ENCODE data around the gene CDK14.
"Not testable (repeated sequence)": the region's sequence is repeated elsewhere in the genome, so short reads cannot be mapped to it uniquely, and the experiment has no call there.

Gene CDK14

DNA sequence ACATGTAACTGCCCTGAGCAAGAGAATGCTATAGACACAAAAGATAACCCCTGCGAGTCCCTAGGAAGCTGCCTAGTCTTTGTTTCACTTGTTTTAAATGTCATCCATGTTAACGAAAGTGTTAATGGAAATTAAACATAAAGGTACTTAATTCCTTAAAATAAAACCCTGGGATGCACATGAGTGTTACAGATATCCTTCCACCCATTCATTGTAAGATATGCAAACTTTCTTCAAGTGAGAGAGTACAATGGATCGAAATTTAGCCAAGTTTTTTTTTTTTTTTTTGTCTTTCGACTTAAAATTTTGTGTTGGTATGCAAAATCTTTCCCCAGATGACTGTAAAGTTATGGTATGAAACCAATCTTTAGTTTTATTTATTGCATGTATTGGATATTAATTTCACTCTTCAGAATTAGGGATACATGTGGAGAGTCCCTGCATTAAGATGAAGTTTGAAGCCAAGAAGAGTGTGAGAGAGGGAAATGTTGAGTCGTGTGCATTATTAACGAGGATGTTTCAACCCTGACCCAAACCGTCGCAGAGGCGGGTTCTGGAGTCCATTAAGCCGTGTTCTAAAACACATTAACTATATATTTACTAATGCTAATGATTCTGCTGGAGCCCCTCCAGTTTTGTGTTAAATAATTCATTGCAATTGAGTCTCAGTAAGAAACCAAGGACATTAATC is 1.6 kb downstream of the CDK14 start:
- DNase-seq = no peak

DNA sequence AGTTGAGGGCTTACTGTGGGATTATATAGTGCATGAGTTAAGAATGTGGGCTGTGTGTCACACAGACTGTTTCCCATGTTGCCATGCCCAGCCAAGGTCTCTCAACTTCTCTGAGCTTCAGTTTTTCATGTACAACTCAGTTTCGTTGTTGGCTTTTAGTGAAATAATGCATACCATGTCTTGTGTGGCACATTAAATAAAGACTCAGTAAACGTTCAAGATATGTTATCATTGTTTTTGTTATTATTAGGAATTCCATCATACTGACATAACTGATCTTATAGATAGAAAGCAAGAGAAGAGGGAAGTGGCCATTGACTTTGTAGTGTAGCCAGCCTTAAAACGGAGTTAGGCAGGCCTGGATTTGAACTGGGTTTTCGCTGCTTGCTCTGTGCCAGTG is 2.9 kb downstream of the CDK14 start:
- DNase-seq = no peak

DNA sequence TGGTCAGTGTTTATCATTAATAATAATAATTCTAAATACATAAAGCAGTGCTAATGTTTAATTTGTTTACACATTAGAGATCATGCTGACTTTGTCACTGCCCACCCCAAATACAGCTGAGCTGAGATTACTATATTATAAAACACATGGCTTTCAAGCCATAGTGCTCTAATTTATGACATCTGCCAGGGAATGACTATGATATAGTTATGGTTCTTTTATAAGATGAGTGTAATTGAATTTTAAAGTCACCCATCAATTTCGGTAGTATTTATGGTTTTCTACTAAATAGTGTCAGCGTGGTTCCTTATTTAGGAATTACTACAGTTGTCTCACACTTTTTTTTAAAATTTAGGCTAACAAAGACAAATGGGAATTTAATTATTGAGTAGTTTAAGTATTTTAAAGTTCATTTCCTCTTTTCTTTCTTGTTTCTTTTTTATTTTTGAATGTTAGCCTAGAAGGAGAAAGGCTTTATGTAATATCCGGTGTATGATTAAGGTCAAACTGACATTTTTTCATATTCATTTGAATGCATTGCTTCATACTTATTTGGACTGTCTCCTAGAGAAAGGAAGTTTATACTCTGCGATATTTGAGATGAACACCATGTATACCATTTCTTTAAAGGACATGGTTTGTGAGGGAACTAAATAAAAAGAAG is 3.9 kb downstream of the CDK14 start:
- no peak for DNase-seq

DNA sequence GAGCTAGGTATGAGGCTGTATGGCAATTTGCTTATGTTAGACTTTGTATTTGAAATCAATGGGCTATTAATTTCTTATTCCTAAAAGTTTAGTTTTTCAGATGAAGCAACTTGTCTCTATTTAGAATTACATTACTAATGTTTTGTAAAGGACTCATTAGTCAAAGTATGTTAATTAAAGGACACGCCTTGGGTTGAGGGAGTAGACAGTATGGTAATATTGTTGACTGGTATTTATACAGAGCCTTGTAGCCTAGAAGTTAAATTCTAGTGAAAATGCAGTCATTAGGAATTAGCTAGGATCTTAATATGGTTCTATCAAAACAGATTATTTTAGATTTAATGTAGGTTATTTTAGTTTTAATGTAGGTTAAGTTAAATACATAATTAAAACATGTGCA is 6.2 kb downstream of the CDK14 start:
- DNase-seq = no peak

DNA sequence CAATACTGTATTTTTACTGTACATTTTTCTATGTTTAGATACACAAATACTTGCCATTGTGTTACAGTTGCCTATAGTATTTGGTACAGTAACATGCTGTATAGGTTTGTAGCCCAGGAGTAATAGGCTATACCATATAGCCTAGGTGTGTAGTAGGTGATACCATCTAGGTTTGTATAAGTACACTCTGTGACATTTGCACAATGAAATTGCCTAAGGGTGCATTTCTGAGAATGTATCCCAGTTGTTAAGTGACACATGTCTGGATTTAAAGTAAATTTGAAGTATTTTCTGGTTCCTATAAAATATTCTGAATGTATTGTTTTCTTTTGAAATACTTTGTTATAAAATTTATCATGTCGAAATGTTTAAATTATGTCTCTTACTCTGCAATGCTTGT is 7.2 kb downstream of the CDK14 start:
- no peak for DNase-seq

DNA sequence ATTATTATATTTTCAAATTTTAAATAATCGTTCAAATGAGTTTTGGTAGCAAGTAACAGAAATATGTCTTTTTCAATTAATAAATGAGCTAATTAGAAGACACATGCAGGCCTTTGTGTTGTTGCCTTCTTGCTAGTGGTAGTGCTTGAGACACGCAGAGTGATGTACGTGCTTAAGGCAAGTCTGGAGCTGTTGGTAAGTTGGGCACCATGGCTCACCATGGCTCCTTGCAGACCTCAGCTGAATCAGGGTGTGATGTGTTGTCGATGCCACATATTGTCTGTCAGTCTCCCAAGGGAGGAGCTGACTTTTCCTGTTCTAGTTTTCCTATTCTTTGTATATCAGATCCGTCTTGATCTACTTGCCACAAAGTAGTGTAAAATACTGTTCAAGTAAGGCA is 8.3 kb downstream of the CDK14 start:
- DNase-seq = no peak

DNA sequence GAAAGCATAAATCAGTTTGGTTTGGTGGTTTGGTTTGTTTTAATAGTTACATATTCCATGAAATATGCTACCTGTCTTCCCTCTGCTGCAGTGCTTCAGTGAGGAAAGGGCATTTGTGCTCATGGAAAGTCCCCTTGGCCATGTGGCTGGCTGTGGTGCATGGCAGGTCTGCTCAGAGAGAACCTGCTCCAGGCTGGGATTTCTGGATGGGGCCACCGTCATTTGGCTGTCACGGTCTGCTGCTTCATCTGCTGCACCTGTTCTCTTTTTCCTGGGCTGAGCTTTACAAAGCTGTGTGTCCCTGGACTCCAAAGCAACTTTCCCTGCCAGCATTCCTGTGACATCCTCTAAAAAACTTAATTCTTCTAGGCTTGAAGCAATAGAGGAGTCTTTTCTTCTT is 8.9 kb downstream of the CDK14 start:
- no peak for DNase-seq

DNA sequence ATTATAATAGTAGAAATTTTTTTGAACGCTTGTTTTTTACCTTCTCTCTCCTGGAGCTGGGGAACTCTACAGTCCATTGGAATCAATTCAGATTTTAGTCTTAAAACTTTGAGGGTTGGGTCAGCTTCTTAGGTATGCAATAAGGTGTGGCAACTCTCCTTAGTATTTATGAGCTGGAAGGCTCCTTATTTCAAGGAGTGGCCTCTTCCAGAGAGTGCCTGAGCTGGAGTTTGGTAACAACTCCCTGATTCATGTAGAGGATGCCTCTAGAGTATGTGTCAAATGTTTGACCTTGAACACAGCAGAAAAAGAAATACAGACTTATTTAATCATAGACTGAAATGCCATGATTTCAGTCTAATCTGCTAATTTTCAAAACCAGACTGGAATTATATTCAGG is 11.1 kb downstream of the CDK14 start:
- no peak for DNase-seq

DNA sequence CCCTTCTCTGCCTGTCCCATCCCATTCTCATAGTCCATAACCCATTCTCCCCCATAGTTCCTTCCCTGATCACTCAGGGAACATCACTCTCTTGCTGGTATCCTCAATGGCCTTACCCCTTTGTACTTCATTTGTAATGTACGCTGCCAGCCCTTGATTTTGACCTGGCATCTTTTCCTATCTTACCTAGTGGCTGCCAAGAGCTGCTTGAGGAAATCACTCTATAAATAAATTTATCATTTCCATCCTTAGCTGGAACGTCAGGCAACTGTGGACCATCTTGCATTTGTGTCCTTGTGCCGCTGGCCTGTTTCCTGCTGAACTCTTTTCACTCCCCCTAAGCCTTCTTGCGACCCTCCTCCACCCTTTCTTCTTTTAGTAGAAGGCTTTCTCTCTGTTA is 14.0 kb downstream of the CDK14 start:
- DNase-seq = no peak

DNA sequence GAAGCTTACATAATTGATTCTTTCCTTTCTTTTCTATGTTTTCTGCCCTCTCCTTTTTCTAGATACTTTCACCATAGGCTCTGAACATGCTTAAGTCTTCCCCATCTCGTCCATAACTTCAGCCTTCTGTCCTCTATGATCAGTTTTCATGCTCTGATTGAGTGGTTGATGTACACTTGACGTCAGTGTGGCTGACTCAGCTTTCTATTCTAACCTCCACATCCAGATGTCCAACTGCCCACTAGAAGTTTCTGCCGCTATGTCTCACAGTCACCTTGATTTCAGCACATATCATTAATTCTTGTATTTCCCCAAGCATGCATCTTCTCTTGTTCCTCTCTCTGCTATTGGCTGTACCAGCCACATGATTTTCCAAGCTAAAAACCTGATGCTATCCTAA is 15.0 kb downstream of the CDK14 start:
- no peak for DNase-seq

DNA sequence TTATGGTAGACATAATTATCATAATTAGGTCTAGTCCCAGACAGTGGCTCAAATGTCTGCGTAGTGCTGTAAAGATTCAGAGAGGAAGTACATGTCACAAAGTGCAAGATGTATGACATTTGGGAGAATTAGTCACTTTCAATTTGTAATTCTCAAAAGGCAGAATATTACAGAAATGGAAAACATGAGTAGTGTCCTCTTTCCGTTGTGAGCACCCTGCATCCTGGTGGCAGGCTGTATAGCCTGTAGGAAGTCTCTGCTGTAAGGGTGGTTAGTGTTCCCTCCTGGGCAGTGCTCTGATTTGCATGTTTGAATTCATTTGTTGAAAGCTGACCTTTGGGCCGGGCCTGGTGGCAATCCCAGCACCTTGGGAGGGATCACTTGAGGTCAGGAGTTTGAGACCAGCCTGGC is 17.0 kb downstream of the CDK14 start:
- no peak for DNase-seq

DNA sequence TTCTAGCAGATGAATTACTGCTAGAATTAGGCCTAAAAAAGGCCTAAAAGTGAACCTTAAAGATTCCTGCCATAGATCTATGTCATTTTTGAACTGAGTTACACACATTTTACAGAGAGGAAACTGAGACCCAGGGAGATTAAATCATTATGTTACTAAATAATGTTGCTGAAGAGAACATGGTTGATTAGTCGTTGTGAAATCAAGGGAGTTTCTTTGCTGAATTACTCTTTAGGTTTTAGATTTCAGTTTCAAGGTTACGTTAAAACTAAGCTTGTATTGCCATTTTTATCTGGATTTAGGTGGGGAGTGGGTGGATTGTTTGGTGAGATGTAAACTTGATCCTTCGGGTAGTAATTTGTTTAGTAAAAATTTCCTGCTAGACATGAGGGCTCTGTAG is 21.3 kb downstream of the CDK14 start:
- no peak for DNase-seq

DNA sequence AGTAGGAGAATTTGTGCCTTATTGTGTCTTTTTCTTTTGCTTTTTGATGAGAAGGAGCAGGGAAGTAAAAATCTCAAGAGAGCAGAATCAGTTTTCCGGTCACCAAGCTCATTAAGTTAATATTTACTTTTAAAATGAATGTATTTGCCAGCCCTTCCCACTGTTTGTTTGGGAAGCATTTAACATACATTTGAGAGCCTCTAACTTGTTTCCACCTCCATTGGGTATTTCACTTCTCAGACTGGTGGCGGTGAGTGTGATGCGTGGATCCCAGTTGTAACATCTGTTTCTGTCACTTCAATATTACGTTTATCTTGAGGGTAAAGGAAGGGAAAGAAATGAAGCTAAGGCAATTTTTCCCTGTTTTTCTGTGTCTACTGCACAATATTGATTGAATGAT is 22.8 kb downstream of the CDK14 start:
- no peak for DNase-seq

DNA sequence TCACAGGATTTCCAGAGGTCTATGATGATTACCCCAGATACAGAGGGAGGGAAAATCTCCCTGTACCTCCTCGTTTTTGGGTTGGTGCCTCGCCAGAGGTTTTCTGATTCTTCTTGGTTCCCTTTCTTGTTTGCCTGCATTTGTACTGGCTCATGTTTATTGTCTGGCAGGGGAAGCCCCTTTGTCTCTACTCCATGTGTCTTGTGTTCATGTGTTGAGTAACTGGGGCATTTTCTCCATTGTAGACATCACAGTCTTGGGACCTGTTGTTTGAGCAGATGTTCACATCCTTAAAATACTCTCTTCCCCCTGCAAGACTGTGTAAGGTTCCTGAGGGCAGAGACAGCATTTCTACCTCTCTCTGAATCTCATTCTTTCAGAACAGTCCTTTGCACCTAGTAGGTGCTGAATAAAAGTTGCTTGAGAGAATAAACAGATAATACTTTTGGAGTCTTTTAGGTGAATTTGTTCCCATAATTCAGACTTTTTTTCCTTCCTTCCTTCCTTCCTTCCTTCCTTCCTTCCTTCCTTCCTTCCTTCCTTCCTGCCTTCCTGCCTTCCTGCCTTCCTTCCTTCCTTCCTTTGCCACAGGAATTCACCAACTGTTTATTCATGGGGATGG is 25.1 kb downstream of the CDK14 start:
- DNase-seq = no peak

DNA sequence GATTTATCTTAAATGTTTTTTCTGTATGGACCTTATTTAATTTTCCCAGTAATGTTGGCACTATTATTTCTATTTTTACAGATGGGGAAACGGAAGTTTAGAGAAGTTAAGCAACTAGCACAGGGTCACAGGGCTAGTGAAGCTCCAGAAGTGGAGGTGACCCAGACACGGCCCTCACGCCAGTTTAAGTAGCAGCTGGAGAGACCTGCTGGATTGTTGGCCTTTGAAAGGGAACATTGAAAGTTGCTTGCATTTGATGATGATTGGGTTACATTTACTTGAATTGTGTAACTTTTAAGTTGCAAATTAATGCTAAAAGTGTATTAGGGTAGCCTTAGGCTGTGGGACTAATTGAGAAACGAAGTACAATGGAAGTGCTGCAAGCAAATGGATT is 25.6 kb downstream of the CDK14 start:
- no peak for DNase-seq

DNA sequence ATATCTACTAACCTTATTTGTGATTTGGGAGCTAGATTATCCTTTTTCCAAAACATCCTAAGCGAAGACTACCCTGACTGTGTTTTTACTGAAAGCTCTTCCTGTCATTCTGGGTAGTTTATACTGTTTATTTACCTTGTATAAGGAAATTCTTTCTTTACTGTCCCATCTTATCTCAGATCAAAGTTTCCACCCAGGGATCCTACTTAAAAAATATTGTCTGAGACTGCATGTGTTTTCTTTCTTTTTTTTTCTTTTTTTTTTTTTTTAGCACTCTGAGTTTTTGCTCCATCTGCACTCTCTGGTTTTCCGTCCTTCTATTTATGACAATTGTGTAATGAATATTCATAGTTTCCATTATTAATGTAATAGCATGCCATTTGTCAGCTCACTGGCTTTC is 26.5 kb downstream of the CDK14 start:
- no peak for DNase-seq

DNA sequence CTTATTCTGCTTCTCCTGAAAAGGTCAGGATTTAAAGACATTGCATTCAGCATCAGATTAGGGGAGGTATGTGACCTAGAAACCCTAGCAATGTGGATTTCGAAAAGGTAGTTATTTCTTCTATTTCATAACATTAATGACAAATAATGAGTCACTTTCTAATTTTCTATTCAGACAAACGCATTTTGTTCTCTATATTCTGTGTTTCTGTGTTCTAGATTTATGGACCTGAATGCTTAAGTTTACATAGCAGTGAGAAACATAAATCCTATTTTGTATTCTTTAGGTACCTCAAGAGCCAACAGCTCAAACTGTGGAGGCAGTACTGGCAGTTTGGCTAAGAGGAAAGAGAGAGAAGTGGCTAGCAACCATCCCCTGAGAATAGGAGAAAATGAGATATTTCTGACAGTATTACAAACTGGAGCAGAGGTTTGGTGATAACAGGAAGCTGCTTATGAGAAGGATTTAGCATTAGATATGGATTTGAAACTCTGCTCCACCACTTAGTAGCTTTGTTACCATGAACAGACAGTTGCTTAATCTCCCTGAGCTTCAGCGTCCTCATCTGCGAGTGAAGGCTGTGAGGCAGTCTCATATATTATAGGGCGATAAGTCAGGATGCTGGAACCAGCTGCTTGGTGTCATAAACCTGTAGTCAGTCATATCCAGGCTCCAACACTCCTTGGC is 28.2 kb downstream of the CDK14 start:
- no peak for DNase-seq

DNA sequence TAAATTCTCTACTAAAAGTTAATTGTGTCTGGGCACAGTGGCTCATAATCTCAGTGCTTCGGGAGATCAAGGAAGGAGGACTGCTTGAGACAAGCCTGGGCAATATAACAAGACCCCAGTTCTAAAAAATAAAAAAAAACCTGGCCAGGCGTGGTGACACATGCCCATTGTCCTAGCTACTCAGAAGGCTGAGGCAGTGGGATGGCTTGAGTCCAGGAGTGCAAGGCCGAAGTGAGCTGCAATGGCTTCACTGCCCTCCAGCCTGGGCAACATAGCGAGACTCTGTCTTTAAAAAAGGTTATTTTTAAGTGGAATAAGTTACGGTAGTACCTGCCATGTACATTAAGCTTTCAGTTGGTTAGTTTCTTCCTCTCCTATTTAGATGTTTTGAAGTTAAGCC is 28.9 kb downstream of the CDK14 start:
- no peak for DNase-seq

DNA sequence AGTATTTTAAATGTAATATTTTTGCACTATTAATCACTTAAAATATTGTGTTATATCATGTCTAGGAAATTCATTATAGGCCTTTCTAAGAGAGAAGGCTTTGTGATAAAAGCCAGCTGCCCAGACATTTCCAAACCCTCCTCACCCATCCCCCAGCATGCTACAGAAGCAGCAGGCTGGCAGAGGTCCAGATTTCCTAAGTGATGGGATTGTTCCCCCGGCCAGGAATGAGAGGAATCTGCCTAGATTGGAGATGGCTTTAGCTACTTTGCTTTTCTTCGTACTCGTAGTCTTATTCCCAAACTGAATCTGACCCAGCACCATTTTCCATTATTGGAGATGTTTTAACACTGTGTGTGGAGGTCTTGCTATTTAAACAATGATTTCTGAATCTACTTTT is 29.4 kb downstream of the CDK14 start:
- no peak for DNase-seq

DNA sequence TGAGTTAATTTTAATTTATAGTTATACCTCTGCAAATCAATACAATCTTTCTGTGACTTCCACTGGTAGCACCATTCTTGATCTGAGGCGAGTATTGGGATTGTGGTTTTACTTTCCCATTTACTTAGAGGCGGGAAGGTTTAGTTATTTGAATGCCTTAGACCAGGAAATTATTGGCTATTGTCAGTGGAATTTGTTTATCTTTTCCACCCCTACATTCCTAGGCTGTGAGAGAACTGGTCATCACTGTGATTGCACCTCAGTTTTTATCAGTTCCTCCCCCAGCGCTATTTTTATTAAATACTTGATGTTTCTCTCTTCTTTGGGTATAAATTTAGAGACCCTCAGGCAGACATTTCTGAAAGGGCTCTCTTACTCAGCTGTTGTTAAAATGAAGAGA is 29.9 kb downstream of the CDK14 start:
- DNase-seq = no peak

DNA sequence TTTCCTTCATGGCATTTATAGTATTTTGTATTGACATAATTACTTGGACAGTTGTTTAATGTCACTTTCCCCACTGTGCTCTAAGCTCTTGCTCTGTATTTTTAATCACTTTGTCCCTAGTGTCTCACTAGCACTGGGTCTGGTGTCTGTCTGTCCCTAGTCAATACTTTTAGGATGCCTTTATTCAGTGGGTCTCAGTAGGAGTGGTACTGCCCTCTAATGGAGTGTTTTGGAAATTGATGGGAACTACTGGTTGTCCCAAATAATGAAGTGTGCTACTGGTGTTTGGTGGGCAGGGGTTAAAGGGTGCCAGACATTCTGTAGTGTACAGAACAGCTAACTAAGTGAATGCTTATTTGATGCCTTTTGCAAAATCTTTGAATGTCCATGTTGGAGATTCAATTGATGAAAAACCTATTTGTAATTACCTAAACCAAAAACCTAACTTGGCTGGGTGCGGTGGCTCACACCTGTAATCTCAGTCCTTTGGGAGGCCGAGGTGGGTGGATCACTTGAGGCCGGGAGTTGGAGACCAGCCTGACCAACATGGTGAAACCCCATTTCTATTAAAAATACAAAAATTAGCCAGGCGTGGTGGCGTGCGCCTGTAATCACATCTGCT is 33.3 kb downstream of the CDK14 start:
- DNase-seq = no peak

DNA sequence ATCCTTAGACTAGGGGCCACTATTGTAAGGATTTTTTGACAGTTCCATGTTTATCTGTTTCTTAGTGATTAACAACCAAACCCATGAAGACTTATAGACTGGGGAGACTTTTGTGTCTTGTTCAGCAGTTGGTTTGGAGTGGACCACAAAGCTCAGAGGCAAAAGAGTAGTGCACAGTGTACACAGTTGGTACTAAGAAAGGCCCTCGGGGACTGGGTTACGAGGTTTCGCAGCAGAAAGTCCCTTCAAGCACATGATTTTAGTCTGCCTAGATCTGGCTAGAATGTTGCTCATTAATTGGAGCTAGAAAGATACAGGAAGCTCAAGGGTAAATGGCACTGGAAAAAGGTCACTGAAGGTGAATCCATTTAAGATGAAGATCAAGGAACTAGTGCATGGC is 35.4 kb downstream of the CDK14 start:
- DNase-seq = no peak

DNA sequence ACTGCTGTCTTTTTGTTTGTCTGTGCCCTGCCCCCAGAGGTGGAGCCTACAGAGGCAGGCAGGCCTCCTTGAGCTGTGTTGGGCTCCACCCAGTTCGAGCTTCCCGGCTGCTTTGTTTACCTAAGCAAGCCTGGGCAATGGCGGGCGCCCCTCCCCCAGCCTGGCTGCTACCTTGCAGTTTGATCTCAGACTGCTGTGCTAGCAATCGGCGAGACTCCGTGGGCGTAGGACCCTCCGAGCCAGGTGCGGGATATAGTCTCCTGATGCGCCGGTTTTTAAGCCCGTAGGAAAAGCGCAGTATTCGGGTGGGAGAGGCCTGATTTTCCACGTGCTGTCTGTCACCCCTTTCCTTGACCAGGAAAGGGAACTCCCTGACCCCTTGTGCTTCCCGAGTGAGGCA is 43.6 kb downstream of the CDK14 start:
- not testable (repeated sequence) for DNase-seq

DNA sequence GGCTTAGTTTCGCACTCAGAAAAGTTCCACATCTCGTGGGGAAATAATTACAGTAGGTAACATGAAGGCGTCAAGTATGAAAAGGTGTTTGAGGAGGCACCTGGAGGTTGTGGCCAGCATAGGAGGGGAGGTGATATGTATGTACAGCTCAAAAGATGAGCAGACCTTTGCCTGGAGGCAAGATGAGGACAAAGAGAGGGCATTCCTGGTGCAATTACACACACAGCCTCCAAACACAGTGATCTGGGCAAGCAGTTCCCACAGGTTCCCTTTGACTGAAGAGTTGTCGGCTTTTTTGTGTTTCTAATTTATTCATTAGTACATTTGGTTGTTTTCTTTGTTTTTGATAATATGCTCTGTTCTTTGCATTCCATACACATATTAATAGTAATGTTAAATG is 46.9 kb downstream of the CDK14 start:
- DNase-seq = no peak
